GM13977 (cell line): Measurements from ENCODE around the gene TEX13B.

Experiments used
- DNase-seq: peaks from one replicate; pipeline ENCODE4 v3.0.0; 2012; ENCODE audit warnings: low spot score
- in situ Hi-C: fragments of 300-500 bp; cut with MboI; formaldehyde crosslinking; loops from one replicate; pipeline ENCODE4 v1.12.0; 2022; ENCODE audit warnings: low sequenced_read_pairs, low pct_unique_long_range_greater_than_20kb, mixed read lengths, inconsistent platforms; ENCODE audit not compliant: unreplicated experiment
- TF ChIP-seq, protein P1 (sequence below): IDR thresholded peaks from 2 replicates; pipeline ENCODE4 v1.5.1; 2012; ENCODE audit warnings: mild to moderate bottlenecking, control low read depth; ENCODE audit not compliant: insufficient read depth; ENCODE audit errors: extremely low read depth, missing control alignments

Gene TEX13B, protein sequence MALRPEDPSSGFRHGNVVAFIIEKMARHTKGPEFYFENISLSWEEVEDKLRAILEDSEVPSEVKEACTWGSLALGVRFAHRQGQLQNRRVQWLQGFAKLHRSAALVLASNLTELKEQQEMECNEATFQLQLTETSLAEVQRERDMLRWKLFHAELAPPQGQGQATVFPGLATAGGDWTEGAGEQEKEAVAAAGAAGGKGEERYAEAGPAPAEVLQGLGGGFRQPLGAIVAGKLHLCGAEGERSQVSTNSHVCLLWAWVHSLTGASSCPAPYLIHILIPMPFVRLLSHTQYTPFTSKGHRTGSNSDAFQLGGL

DNA sequence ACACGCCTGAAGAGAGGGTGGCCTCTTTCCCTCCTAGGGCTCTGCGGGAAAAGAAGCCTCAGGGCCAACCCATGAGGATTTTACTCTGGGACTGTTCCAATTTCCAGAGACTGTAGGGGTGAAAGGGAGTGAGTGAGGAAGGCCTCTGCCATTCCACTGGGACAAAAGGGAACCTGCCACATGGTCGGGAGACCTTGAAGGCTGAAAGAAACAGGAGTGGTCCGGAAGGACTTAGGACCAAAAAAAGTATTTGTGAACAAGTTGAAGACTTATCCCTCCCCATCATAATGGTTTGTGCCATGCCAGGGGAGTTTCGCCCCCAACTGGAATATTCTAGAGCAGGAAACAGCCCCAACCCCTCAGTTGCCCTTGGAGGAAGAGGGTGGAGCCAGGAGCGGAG lies at the start of gene TEX13B:
Gene TEX13B (minus strand): TSS at position 15 of the 400 bp plus-strand sequence. CDS start 243 bp downstream, outside the sequence.
- no peak for DNase-seq
- TF ChIP-seq, protein P1, sequence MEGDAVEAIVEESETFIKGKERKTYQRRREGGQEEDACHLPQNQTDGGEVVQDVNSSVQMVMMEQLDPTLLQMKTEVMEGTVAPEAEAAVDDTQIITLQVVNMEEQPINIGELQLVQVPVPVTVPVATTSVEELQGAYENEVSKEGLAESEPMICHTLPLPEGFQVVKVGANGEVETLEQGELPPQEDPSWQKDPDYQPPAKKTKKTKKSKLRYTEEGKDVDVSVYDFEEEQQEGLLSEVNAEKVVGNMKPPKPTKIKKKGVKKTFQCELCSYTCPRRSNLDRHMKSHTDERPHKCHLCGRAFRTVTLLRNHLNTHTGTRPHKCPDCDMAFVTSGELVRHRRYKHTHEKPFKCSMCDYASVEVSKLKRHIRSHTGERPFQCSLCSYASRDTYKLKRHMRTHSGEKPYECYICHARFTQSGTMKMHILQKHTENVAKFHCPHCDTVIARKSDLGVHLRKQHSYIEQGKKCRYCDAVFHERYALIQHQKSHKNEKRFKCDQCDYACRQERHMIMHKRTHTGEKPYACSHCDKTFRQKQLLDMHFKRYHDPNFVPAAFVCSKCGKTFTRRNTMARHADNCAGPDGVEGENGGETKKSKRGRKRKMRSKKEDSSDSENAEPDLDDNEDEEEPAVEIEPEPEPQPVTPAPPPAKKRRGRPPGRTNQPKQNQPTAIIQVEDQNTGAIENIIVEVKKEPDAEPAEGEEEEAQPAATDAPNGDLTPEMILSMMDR: no peak
- in situ Hi-C loops: no loop called here

DNA sequence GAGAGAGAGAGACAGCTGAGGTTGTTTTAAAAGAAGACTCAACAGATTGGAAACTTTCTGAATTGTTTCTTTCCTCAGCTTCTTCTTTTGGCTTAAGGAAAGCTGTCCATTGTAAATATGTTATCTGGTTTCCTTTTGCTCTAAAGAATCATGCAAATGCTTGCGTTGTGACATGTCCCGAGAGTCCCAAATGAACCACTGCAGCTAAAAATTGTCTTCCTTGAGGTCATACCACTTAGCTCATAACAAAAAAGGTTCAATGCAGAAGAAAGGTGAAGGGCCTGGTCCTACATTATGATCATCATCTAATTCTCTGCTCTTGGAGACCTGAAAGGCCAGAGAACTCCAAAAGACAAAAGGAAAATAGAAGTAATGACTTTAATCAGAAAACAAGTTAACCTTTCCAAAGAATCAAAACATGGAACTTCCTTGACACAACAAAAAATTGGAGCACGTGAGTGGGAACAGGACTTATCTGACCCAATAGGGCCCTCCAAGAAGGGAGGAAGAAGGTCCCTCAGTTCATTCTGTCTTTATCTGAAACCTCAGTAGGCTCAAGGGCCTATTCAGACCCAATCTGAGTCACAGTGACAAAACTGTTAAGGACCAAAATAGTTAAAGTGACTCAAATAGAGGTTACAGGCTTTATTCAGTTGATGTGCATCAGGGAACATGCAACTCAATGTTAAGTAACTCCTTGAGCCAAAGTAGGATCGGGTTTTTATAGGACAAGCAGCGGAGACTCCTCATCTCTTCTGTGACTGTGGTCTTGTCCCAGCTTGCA lies 48.0 kb upstream of the TEX13B start:
- in situ Hi-C loops: no loop called here
- DNase-seq: peak; percentile 6
- TF ChIP-seq, protein P1: no peak

DNA sequence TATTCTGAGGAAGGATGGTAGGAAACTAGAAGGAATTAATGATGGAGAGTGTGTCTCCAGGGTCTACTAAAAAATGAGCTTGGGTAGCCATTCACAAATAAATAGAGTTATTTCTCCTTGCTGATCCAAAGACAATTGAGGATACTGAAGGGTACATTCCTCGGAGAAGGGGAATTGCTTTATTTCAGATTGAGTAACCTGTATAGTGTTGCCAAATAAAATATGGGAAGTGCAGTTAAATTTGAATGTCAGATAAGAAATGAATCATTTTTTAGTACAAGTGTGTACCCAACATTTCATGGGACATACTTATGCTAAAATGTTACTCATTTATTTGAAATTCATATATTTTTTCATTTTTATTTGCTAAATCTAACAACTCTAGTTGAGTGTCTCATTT lies 46.7 kb upstream of the TEX13B start:
- in situ Hi-C loops: no loop called here
- TF ChIP-seq, protein P1: no peak
- no peak for DNase-seq

DNA sequence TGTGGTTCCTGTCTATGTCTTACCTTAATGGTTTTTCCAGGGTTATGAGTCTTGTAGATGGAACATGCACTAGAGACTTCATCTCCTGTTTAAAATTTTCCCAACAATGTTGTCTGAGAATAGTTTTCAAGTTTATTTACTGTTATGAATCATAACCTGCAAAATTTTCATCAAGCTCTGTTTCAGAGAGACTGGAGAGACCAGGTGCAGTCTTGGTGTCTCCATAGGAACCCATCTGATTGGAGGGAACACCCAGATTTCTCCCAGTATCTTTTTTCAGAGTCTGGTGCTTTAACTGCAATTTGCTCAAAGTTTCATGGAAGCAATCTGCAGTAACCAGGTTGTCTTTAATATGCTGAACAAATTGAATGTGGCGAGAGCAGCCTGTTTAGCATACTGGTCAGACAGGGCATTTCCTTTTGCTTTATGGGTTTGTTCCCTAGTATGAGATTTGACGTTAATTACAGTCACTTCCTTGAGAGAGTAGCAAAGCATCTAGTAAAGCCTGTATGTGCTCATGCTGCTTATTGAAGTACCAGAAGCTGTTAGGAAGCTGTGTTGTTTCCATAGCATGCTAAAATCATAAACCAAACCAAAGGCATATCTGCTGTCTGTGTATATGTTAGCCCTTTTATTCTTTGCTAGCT lies 43.9 kb upstream of the TEX13B start:
- DNase-seq: no peak

DNA sequence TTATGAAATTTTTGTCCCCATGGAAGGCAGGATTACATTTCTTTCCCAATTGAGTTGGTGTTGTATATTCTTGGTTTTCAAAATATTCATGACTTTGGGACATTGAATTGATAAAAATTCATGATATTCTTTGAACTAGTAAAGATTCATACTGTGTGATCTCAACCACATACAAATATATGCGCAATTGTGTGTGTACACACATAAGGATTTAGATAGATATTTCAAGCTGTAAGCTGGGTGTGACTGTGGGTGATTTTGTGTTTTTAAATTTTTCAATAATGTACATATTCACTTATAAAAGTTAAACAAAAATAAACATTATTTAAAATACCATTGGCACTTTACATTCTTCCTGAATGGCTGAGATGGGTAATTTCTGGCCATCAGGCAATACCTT lies 43.2 kb upstream of the TEX13B start:
- no peak for DNase-seq
- TF ChIP-seq, protein P1: no peak
- in situ Hi-C loops: no loop called here

More for the DNA sequence above, 43.9 kb upstream of the TEX13B start:
- TF ChIP-seq, protein P1: no peak
- in situ Hi-C loops: no loop called here

DNA sequence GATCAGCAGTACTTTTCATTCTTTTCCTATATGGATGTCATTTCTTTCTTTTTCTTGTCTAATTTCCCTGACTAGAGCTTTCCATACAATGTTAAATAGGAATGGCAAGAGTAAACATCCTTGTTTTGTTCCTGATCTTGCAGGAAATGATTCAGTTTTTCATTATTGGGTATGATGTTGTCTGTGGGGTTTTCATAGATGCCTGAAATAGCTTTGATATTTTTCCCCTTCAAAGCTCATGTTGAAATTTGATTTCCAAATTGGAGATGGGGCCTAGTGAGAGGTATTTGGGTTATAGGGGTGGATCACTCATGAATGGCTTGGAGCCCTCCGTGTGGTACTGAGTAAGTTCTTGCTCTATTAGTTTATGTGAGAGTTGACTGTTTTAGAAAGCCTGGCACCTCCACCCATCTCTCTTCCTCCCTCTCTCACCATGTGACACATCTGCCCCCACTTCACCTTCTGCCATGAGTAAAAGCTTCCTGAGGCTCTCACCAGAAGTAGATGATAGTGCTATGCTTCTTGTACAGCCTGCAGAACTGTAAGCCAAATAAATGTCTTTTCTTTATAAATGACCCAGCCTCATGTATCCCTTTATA lies 40.4 kb upstream of the TEX13B start:
- in situ Hi-C loops: no loop called here

More for the DNA sequence above, 40.4 kb upstream of the TEX13B start:
- DNase-seq: no peak
- TF ChIP-seq, protein P1: no peak
